Trophoblast cell (in vitro differentiated cells and primary cell): Measurements from ENCODE around the gene RBMS1.

ENCODE experiments used
- DNase-seq, 2 donors: peaks; one replicate each; pipeline ENCODE4 v3.0.0-alpha.2; 2016
- H2AFZ ChIP-seq: 2 replicates; pipeline ENCODE4 v1.6.1; 2013; ENCODE audit warnings: low read length, moderate library complexity, mild to moderate bottlenecking; ENCODE audit not compliant: insufficient read depth, poor library complexity
- H2AK5ac ChIP-seq: 2 replicates; pipeline ENCODE4 v1.6.1; 2013; ENCODE audit warnings: mild to moderate bottlenecking, low read length
- H2BK120ac ChIP-seq: 2 replicates; pipeline ENCODE4 v1.6.1; 2013; ENCODE audit warnings: low read length, mild to moderate bottlenecking, moderate library complexity; ENCODE audit not compliant: insufficient read depth, poor library complexity
- H2BK12ac ChIP-seq: 2 replicates; pipeline ENCODE4 v1.6.1; 2013; ENCODE audit warnings: mild to moderate bottlenecking, low read length, moderate library complexity
- H2BK5ac ChIP-seq: 2 replicates; pipeline ENCODE4 v1.6.1; 2013; ENCODE audit warnings: low read length, low read depth, moderate library complexity, mild to moderate bottlenecking; ENCODE audit not compliant: poor library complexity
- H3K14ac ChIP-seq: 2 replicates; pipeline ENCODE4 v1.6.1; 2013; ENCODE audit warnings: mild to moderate bottlenecking, low read length
- H3K18ac ChIP-seq: 2 replicates; pipeline ENCODE4 v1.6.1; 2013; ENCODE audit warnings: mild to moderate bottlenecking, low read length
- H3K23ac ChIP-seq: 2 replicates; pipeline ENCODE4 v1.6.1; 2013; ENCODE audit warnings: low read length
- H3K27ac ChIP-seq: 2 replicates; pipeline ENCODE4 v1.5.1; 2013; ENCODE audit warnings: low read depth, mild to moderate bottlenecking, inconsistent platforms, low read length, moderate library complexity
- H3K27me3 ChIP-seq: 2 replicates; pipeline ENCODE4 v1.6.1; 2013; ENCODE audit warnings: inconsistent platforms, mild to moderate bottlenecking, low read length, moderate library complexity; ENCODE audit not compliant: insufficient read depth
- H3K36me3 ChIP-seq, 2 experiments: 1 replicate in 1 of 2; 2 replicates in 1 of 2; pipeline ENCODE4 v1.6.1; 2013; ENCODE audit warnings: low read length in 2 of 2, mild to moderate bottlenecking in 2 of 2, moderate library complexity in 1 of 2; ENCODE audit not compliant: insufficient read depth in 2 of 2, control insufficient read depth in 1 of 2
- H3K4ac ChIP-seq: 2 replicates; pipeline ENCODE4 v1.6.1; 2013; ENCODE audit warnings: low read depth, mild to moderate bottlenecking, low read length, moderate library complexity
- H3K4me1 ChIP-seq, 2 experiments: 1 replicate in 1 of 2; 2 replicates in 1 of 2; pipeline ENCODE4 v1.6.1; 2013; ENCODE audit warnings: low read length in 2 of 2, mild to moderate bottlenecking in 2 of 2, moderate library complexity in 1 of 2; ENCODE audit not compliant: insufficient read depth in 2 of 2, control insufficient read depth in 1 of 2
- H3K4me2 ChIP-seq: 2 replicates; pipeline ENCODE4 v1.6.1; 2013; ENCODE audit warnings: inconsistent platforms, mild to moderate bottlenecking, low read length, moderate library complexity
- H3K4me3 ChIP-seq: 2 replicates; pipeline ENCODE4 v1.5.1; 2013; ENCODE audit warnings: mild to moderate bottlenecking, low read depth, low read length, inconsistent platforms
- H3K79me1 ChIP-seq: one replicate; pipeline ENCODE4 v1.6.1; 2013; ENCODE audit warnings: low read length
- H3K79me2 ChIP-seq: 2 replicates; pipeline ENCODE4 v1.6.1; 2013; ENCODE audit warnings: low read length, mild to moderate bottlenecking; ENCODE audit not compliant: control insufficient read depth, insufficient read depth, poor library complexity
- H3K9ac ChIP-seq: 2 replicates; pipeline ENCODE4 v1.6.1; 2013; ENCODE audit warnings: mild to moderate bottlenecking, low read length
- H3K9me3 ChIP-seq: 2 replicates; pipeline ENCODE4 v1.6.1; 2013; ENCODE audit warnings: low read depth, mild to moderate bottlenecking, control low read depth, inconsistent platforms, low read length; ENCODE audit not compliant: insufficient read depth
- H4K12ac ChIP-seq: 2 replicates; pipeline ENCODE4 v1.6.1; 2013; ENCODE audit warnings: low read depth, mild to moderate bottlenecking, low read length, moderate library complexity
- H4K8ac ChIP-seq: 2 replicates; pipeline ENCODE4 v1.6.1; 2013; ENCODE audit warnings: low read depth, mild to moderate bottlenecking, low read length, moderate library complexity
- H4K91ac ChIP-seq: one replicate; pipeline ENCODE4 v1.6.1; 2013; ENCODE audit warnings: low read depth, mild to moderate bottlenecking, low read length, moderate library complexity
- WGBS: extraction: QIAGEN DNeasy Blood & Tissue Kit; methylation state at CpG from one replicate; pipeline ENCODE4 v1.1.7; 2013; ENCODE audit warnings: missing lambda C conversion rate; ENCODE audit not compliant: insufficient read length, insufficient coverage; ENCODE audit errors: extremely low coverage; 5-methylcytosine and 5-hydroxymethylcytosine counted together

RBMS1 gene

DNA sequence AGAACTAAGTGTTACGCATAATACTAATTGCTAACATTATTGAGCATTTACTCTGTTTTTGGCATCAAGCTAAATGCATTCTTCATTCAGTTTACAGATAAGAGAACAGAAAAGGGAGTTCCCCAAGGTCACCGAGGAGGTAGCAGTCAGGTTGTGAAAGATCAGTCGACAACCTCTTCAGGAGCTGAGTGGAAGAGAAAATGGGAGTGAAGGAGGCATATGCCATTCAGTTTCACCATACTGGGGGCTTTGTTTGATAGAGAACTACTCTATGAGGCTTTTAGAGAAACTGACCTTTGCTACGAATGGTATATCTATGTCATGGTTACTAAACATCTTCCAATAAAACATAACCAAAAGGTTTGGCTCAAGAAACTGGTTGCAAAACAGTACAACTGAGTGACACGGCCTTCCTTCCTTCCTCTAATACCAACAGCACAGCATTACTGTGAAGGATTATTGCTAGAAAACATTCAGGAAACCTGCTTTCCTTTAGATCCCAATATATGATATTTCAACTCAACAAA lies 112.1 kb downstream of the RBMS1 start:
- WGBS, result no CpG with 5 or more reads among the region's 5 CpGs
- peak in 1 of 2 donors; percentile 61 for DNase-seq

DNA sequence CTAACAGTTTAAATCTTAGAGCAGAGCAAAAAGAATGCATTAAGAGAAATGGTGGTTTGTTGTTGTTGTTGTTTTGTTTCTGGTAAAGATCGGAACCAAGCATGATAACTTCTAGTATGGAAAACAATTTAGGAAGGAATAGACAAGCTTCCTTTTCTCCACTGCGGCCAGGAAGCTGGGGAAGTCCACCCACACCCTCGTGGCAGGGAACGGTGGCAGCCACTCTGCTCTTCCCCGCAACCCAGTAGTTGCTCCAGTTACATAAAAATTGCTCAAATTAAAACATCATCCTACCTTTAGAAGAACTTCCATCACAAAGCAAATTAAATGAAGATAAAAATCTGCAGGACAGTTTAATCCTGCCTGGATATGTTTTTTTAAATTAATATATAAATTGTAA lies 113.0 kb downstream of the RBMS1 start:
- peak overlapping the region; percentile 93 for H3K4ac ChIP-seq
- H3K36me3 ChIP-seq, result peaks cover 0 to 4% of the 10 kb centered on the region in 2 experiments
- H3K9ac ChIP-seq, result no peak overlapping the region
- H3K27ac ChIP-seq, result no peak overlapping the region
- WGBS, result no CpG with 5 or more reads among the region's 5 CpGs
- no peak overlapping the region for H4K12ac ChIP-seq
- no peaks in the 10 kb centered on the region for H3K27me3 ChIP-seq
- H2AFZ ChIP-seq, result no peak overlapping the region
- no peak overlapping the region for H2BK5ac ChIP-seq
- no peak overlapping the region for H3K23ac ChIP-seq
- no peak for DNase-seq
- no peak overlapping the region for H3K18ac ChIP-seq
- no peaks in the 10 kb centered on the region for H3K79me1 ChIP-seq
- no peak overlapping the region for H3K4me3 ChIP-seq
- no peak overlapping the region for H3K14ac ChIP-seq
- H2BK120ac ChIP-seq, result no peak overlapping the region
- H2AK5ac ChIP-seq, result no peak overlapping the region
- peaks cover 7% of the 10 kb centered on the region in 2 experiments for H3K4me1 ChIP-seq
- no peak overlapping the region for H3K4me2 ChIP-seq
- no peak overlapping the region for H2BK12ac ChIP-seq
- H4K91ac ChIP-seq, result no peak overlapping the region
- H3K79me2 ChIP-seq, result peaks cover 23% of the 10 kb centered on the region
- H4K8ac ChIP-seq, result no peak overlapping the region
- H3K9me3 ChIP-seq, result no peaks in the 10 kb centered on the region

More for the DNA sequence above, 112.1 kb downstream of the RBMS1 start:
- peaks cover 0 to 4% of the 10 kb centered on the region in 2 experiments for H3K36me3 ChIP-seq
- H3K4me3 ChIP-seq, result no peak overlapping the region
- H3K79me1 ChIP-seq, result no peaks in the 10 kb centered on the region
- H2BK120ac ChIP-seq, result no peak overlapping the region
- peaks cover 23% of the 10 kb centered on the region for H3K79me2 ChIP-seq
- no peak overlapping the region for H3K27ac ChIP-seq
- H3K4ac ChIP-seq, result peak overlapping the region; percentile 92
- H3K23ac ChIP-seq, result no peak overlapping the region
- H2BK5ac ChIP-seq, result no peak overlapping the region
- no peaks in the 10 kb centered on the region for H3K9me3 ChIP-seq
- no peak overlapping the region for H2AFZ ChIP-seq
- no peak overlapping the region for H3K18ac ChIP-seq
- H3K4me1 ChIP-seq, result peaks cover 7% of the 10 kb centered on the region in 2 experiments
- no peak overlapping the region for H2BK12ac ChIP-seq
- H3K27me3 ChIP-seq, result no peaks in the 10 kb centered on the region
- H3K9ac ChIP-seq, result no peak overlapping the region
- no peak overlapping the region for H2AK5ac ChIP-seq
- H4K8ac ChIP-seq, result no peak overlapping the region
- no peak overlapping the region for H4K91ac ChIP-seq
- no peak overlapping the region for H3K14ac ChIP-seq
- no peak overlapping the region for H4K12ac ChIP-seq
- no peak overlapping the region for H3K4me2 ChIP-seq

DNA sequence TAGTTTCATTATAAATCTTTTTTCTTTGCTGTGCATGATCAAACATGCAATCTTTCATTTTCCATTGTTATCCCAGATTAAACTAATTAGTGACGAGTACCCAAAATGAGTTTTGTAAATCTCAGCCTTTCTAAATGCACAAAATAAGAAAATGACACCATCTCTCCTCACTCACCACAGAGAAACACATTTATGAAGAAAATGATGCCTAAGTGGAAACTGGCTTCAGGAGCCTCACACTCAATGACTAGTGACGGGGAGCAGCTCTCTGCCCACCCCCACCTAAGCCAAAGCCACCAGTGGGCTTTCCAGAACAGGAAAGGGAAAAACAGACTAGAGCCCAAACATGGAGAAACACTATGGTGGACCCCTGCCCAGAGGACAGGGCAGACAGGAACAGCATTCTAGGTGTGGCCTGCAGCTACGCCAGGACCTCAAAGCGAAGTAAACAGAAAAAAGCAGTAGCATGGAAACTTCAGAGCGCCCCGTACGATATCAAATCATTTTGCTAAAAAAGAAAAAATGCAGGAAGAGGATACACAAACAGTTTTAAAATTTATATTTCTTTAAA lies 113.5 kb downstream of the RBMS1 start:
- Histone ChIP-seq H3K4me1 (peaks cover 7 to 8% of the 10 kb centered on the region in 2 experiments), H2AFZ (no peak overlapping the region), H3K4me3 (no peak overlapping the region), H3K27ac (no peak overlapping the region), H4K12ac (no peak overlapping the region), H3K14ac (no peak overlapping the region), H3K36me3 (peaks cover 0 to 4% of the 10 kb centered on the region in 2 experiments), H2BK120ac (peak overlapping the region; percentile 38), H3K79me2 (peaks cover 21% of the 10 kb centered on the region), H3K4me2 (no peak overlapping the region), H3K27me3 (no peaks in the 10 kb centered on the region), H3K4ac (peak overlapping the region; percentile 94), H3K9ac (peak overlapping the region; percentile 2), H3K9me3 (no peaks in the 10 kb centered on the region), H3K18ac (no peak overlapping the region), H2AK5ac (no peak overlapping the region), H2BK12ac (no peak overlapping the region), H3K79me1 (no peaks in the 10 kb centered on the region), H2BK5ac (no peak overlapping the region), H4K91ac (no peak overlapping the region), H4K8ac (no peak overlapping the region), H3K23ac (no peak overlapping the region)
- WGBS, result no CpG with 5 or more reads among the region's 7 CpGs
- no peak for DNase-seq

DNA sequence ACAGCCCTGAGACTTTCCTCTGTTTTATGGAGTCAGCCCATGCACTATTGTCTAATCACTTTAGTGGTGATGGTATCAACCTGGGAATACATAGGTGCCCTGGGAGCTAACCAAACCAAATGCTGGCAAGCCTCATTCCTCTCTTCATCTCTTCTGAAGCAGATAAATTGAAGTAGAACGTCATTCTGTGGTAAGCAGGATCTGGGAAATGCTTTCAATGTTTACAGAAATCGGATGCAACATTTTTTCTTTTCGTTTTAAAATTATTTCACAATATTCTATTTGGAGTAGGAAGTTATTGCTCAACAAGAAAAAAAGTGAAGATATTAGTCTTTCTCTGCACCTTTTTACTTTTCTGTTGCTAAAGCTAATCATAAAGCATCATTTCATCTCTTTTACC lies 114.2 kb downstream of the RBMS1 start:
- Histone ChIP-seq H3K27ac (no peak overlapping the region), H2BK120ac (no peak overlapping the region), H3K4me3 (no peak overlapping the region), H3K23ac (no peak overlapping the region), H3K18ac (no peak overlapping the region), H2AFZ (no peak overlapping the region), H4K91ac (no peak overlapping the region), H3K14ac (no peak overlapping the region), H3K27me3 (no peaks in the 10 kb centered on the region), H3K4ac (no peak overlapping the region), H3K9me3 (no peaks in the 10 kb centered on the region), H4K8ac (no peak overlapping the region), H4K12ac (no peak overlapping the region), H3K4me2 (no peak overlapping the region), H3K79me2 (peaks cover 22% of the 10 kb centered on the region), H3K4me1 (peaks cover 9 to 13% of the 10 kb centered on the region in 2 experiments), H3K79me1 (no peaks in the 10 kb centered on the region), H2BK12ac (no peak overlapping the region), H3K36me3 (peaks cover 0 to 4% of the 10 kb centered on the region in 2 experiments), H2BK5ac (no peak overlapping the region), H2AK5ac (no peak overlapping the region), H3K9ac (no peak overlapping the region)
- no CpG with 5 or more reads among the region's 3 CpGs for WGBS
- peak; percentile 54 to 87 for DNase-seq
